ENCODE measurements around the gene SCUBE2.

Gene SCUBE2

DNA sequence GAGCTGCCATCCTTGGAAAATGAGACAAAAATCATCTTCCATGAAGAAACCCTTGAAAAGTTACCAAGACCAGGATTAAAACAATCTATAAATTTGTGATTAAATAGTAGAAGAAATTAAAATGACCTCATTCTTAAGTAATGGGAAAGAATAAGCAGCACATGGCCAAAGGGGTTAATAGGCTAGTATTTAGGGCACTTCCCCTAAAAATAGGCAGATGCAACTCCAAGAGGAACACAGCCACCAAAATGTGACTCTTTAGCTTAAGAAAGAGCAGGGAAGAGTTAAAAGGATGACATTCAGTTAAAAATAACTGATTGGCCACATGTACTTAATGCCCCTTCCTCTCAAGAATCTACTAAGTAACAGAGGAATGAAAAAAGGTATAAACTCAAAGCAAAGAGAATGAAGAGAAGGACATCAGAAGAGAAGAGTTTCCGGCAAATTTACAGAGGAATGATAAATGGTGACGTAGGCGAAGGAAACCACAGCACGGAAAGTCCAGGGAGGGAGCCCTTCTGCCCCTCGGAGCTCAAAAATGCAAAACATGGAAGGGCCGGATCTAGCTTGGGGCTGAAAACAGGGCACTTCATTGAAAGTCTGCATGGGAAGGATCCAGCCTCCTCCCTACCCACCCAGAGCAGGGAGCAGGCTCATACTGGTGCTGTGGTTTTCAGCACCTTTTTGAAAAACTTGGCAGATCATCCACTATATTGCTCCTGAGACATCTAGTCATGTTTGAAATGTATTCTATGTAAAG is 17.8 kb downstream of the SCUBE2 start:
- no peak for DNase-seq

DNA sequence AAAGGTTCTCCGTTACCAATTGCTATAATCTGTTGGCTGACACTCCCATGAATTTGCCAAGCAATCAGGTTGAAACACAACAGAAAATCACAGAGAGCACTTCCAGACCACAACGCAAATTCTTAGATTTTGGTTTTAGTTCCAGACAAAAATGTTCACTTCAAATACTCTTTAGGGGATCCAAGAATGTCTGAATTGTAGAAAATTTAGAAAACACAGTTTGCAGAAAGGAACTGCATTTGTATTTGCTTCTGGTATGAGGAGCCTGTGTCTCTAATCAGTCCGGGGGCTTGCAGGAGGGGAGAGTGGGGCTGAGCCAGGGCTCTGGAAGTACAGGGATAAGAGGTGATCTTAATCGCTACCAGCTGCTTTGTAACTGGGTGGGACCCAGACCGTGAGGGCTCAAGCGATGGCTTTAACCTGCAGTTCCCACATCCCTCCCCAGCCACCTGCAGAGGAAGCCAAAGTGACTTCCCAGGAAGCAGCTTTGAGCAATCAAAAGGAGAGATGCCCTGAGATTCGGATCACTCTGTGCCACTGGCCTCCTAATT is 18.7 kb downstream of the SCUBE2 start:
- DNase-seq: no peak

DNA sequence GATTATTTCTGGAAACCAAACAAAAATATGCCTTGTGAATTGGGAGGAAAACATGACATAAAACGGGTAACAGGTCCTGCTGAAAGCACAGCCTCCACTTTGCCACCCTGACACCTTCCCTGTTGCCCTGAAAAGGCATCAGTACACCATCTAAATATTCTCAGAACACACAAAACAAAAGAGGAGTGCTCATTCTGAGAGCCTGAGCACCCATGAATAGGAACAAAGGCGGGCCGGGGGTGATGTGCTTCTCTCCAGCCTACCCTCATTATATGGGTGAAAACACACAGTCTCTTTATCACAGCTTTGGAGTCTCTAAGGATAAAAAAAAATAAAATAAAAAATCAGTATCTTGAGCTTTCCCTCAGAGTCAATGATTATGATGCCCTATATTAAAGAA is 19.7 kb downstream of the SCUBE2 start:
- DNase-seq: no peak

DNA sequence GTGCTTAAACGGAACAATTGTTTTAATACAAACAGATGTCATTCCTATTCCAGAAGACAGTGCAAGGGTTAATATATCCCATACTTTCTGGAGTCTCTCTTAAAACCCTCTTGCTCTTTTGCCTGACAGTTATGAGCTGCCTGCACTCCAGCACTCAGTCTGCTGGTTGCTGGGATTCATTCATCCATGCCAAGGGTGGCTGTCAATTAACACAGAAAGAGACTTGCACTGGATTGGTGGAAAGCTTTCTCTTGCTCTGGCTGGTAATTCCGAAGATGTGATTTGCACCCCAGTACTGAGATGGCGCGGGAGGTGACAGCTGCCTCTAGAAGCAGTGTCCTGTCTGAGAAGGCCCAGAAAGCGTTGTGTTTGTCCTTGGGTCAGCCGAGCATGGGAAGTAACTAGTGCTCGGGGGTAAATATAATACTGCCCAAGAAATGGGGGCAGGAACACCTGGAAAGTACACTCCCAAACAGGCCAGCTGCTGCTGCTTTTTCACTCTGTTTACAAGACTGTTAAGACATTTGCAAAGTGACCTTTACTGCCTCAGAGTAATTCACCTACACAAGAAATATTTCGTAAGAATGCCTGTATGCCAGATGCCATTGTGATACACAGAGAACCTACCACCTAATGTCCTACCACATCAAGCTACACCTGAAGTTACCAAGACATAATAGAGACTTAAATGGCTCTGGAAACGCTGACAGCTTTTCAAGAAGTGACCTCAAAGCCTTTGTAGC is 20.5 kb downstream of the SCUBE2 start:
- DNase-seq: no peak

DNA sequence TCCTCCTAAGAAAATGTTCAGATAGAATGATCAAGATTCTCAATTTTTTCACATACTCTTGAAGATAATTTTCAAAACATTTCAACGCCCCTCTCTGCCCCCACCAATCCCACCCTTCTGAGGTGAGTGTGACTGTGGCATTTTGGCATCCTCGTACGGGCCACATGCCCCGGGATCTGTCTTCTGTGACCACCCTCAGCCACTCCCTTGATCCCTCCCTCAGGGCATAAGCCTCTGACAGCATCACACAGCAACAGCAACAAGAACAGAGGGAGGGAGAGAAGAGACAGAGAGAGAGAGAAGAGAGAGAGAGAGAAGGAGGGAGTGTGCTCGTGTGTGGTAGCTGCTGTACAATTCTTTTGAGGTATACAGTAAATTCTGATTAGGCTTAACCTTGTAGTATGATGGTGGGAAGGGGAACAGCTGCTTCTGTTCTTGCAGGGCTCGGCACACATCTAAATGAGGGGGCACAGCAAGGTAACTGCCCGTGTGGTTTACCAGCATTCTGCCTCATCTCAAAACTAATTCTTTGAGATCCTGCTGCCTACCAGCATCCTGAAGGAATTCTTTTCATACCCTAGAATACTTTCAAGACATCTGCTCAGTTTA is 21.4 kb downstream of the SCUBE2 start:
- no peak for DNase-seq

GRCh38 chr11:9069256-9069655 is 22.1 kb downstream of the SCUBE2 start:
- DNase-seq: no peak

- no peak for DNase-seq
Observed at GRCh38 chr11:9066433-9066925, 24.9 kb downstream of the SCUBE2 start.

- DNase-seq: no peak
Observed at GRCh38 chr11:9065607-9066432, 25.6 kb downstream of the SCUBE2 start.

GRCh38 chr11:9061807-9062206 is 29.6 kb downstream of the SCUBE2 start:
- DNase-seq: no peak

- DNase-seq: no peak
Observed at GRCh38 chr11:9060700-9061111, 30.7 kb downstream of the SCUBE2 start.

GRCh38 chr11:9059406-9059805 is 32.0 kb downstream of the SCUBE2 start:
- no peak for DNase-seq

GRCh38 chr11:9057888-9058287 is 33.5 kb downstream of the SCUBE2 start:
- DNase-seq: no peak

GRCh38 chr11:9057007-9057406 is 34.4 kb downstream of the SCUBE2 start:
- no peak for DNase-seq

GRCh38 chr11:9056467-9056866 is 34.9 kb downstream of the SCUBE2 start:
- DNase-seq: no peak

DNA sequence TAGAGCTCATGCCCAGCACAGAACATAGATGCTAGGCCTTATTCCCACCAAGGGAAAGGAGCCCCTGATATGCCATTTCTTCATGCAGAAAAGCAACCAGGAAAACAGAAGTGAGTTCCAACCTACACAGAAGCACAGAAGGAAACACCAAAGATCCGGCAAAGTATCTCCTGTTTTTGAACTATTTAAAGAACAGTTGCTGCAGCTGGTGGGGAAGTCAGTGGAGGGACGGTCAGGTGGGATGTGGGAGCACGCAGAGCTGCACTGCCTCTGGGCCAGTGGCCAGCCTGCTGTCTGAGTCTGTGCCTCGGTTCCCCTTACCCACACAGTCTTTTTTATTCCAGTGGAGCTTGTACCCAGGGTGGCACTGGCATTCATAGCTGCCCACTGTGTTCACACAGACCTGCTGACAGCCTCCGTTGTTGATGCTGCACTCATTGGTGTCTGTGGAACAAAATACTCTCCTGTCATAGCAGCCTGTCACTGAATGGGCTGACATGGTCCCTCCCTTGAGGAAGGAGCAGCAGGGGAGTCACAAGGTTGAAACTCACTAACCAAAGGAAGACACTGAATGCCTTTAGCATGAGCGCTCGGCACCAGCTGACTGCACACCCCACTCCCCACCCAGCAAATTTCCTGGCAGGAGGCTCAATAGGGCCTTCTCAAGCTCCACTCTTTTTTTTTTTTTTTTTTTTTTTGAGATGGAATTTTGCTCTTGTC is 37.9 kb downstream of the SCUBE2 start:
- DNase-seq: no peak

- no peak for DNase-seq
Observed at GRCh38 chr11:9052316-9052715, 39.1 kb downstream of the SCUBE2 start.

DNA sequence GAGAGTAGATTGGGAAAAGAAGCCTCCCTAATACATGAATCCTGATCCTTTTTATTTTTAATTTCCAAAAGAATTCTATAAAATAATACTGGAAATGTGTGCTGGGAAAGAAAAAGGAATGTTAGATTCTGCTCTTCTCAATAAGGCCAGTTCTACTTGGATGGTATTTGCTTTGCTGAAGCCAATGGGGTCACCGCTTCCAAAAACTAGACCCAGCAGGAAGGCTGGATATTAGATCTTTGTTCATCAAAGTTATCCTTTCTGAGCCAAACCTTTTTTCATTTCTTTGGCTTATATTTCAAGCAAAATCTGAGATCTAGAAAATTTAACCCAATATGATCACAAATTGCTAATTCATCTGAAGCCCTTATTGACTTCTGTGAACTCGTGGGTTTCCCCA is 41.4 kb downstream of the SCUBE2 start:
- DNase-seq: no peak

- no peak for DNase-seq
Observed at GRCh38 chr11:9047964-9048523, 43.4 kb downstream of the SCUBE2 start.

GRCh38 chr11:9046481-9046880 is 44.9 kb downstream of the SCUBE2 start:
- no peak for DNase-seq

- no peak for DNase-seq
Observed at GRCh38 chr11:9042488-9042887, 48.9 kb downstream of the SCUBE2 start.

- no peak for DNase-seq
Observed at GRCh38 chr11:9041747-9042146, 49.7 kb downstream of the SCUBE2 start.

DNA sequence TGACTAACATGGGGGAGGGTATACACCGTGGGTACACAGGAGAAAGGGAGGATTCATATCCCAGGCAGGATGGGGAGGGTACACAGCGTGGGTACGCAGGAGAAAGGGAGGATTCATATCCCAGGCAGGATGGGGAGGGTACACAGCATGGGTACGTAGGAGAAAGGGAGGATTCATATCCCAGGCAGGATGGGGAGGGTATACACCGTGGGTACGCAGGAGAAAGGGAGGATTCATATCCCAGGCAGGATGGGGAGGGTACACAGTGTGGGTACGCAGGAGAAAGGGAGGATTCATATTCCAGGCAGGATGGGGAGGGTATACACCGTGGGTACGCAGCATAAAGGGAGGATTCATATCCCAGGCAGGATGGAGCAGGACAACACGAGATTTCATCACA is 51.0 kb downstream of the SCUBE2 start:
- DNase-seq: no peak

Data from activated CD4-positive, CD25-positive, alpha-beta regulatory T cell (primary cell).